Choroid plexus epithelial cell (primary cell): ENCODE results near the gene BABAM1.

Source experiments
- DNase-seq: peaks from one replicate; pipeline ENCODE4 v3.0.0-alpha.2; 2010; ENCODE audit warnings: low read depth
- H3K4me3 ChIP-seq: 2 replicates; pipeline ENCODE4 v1.5.1; 2011; ENCODE audit warnings: low read depth, mild to moderate bottlenecking, control low read depth, low read length, moderate library complexity
- TF ChIP-seq, protein P1 (sequence below): conservative IDR thresholded peaks from 2 replicates; pipeline ENCODE4 v1.5.1; 2011; ENCODE audit warnings: low read depth, mild to moderate bottlenecking, control low read depth, inconsistent platforms, low read length, moderate library complexity

The BABAM1 gene

DNA sequence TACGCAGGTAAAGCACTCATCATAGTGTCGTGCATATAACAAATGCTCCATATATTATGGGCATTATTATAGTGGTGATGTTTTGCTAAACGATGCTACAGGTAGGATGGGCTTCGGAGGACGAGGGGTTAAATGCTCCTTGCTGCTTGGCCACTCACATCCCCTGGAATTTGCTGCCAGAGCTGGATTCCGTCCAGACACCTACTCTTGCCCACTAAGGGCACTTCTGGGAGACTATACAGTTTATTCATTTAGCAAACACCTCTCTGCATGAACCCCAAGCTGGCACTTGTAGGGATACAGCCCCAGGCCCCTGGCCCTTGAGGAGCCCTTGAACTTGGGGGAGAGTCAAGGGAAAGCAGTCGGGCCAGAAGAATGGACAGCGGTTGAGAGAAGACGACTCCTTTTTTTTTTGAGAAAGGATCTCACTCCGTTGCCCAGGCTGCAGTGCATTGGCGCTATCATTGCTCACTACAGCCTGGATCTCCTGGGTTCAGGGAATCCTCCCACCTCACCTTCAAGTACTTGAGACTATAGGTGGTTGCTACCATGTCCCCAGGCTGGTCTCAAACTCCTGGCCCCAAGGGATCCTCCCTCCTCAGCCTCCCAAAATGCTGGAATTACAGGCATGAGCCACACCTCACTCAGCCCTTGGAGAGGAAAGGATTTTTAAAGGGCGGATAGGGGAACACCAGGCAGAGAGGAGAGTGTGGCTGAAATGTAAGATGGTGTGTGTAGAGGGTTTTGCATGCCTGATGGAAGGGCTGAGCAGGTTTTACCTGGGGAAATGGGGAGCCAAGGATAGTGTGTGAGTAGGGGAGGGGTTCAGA, 37.4 kb downstream of the BABAM1 start:
- DNase-seq: no peak
- H3K4me3 ChIP-seq: no peak overlapping the region
- TF ChIP-seq, protein P1, sequence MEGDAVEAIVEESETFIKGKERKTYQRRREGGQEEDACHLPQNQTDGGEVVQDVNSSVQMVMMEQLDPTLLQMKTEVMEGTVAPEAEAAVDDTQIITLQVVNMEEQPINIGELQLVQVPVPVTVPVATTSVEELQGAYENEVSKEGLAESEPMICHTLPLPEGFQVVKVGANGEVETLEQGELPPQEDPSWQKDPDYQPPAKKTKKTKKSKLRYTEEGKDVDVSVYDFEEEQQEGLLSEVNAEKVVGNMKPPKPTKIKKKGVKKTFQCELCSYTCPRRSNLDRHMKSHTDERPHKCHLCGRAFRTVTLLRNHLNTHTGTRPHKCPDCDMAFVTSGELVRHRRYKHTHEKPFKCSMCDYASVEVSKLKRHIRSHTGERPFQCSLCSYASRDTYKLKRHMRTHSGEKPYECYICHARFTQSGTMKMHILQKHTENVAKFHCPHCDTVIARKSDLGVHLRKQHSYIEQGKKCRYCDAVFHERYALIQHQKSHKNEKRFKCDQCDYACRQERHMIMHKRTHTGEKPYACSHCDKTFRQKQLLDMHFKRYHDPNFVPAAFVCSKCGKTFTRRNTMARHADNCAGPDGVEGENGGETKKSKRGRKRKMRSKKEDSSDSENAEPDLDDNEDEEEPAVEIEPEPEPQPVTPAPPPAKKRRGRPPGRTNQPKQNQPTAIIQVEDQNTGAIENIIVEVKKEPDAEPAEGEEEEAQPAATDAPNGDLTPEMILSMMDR: no peak

DNA sequence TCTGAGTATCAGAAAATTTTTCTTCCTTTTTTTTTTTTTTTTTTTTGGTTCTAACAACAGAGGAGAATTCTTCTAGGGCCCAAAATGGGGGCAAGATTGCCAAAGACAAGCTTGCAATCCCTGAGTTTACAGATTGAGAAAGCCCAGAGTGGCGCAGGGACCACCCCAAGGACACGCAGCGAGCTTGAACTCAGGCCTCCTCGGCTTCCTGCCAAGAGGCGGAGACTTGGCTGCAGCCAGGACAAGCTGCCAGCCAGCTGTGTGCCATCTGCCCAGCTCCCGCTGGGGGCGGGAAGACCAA, 37.9 kb downstream of the BABAM1 start:
- TF ChIP-seq, protein P1: no peak
- peak overlapping the region; percentile 89 for H3K4me3 ChIP-seq
- no peak for DNase-seq

DNA sequence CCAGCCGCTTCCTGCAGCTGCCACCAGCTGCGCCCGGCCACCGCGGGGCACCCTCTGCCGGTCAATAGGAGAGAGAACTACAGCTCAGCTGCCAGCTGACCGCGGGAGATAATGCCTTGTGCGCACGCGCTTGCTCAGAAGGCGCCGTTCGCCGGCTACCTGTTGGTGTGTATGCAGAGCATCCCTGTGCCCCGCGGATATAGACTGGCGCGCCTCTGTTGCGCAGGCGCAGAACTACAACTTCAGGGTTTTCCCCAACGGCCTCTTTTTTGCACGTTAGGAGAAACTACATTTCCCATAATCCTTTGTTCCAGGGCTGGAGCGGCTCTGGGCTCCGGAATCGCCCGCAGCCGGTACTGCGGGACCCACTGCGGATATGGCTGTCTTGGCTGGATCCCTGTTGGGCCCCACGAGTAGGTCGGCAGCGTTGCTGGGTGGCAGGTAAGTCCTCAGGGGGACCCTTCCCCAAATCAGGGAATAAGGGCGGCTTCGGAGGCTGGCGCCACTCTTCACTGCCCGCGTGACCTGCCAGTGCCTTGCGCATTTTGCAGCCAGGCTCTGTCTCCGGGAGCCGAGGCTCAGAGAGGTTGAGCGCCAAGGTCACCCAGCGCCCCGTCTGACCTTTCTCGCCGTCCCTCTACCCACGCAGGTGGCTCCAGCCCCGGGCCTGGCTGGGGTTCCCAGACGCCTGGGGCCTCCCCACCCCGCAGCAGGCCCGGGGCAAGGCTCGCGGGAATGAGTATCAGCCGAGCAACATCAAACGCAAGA, 38.5 kb downstream of the BABAM1 start, which contains the start of gene MRPL34:
MRPL34 (plus strand) TSS at position 356 of the 768 bp plus-strand sequence; CDS start at position 377, 21 bp downstream.
- peak; percentile 99 for DNase-seq
- peak within 1 kb of the TSS; percentile 89 for H3K4me3 ChIP-seq
- TF ChIP-seq, protein P1: peak; percentile 75

DNA sequence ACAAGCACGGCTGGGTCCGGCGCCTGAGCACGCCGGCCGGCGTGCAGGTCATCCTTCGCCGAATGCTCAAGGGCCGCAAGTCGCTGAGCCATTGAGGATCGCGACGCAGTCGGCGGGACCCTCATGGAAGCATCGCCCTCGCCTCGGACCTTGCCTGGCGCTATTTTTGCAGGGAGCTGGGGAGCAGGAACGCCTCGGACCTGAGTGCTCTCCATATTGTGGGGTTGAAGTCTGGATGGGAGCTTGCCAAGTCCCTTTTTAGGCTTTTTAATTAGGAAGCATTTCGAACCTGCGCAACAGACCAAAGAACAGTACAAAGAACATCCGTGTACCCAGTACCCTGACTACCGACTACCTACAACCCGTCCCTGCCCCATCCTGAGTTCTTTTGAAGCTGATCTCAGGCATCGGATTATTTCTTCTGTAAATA, 39.1 kb downstream of the BABAM1 start:
- TF ChIP-seq, protein P1: no peak
- peak overlapping the region; percentile 89 for H3K4me3 ChIP-seq
- DNase-seq: no peak

DNA sequence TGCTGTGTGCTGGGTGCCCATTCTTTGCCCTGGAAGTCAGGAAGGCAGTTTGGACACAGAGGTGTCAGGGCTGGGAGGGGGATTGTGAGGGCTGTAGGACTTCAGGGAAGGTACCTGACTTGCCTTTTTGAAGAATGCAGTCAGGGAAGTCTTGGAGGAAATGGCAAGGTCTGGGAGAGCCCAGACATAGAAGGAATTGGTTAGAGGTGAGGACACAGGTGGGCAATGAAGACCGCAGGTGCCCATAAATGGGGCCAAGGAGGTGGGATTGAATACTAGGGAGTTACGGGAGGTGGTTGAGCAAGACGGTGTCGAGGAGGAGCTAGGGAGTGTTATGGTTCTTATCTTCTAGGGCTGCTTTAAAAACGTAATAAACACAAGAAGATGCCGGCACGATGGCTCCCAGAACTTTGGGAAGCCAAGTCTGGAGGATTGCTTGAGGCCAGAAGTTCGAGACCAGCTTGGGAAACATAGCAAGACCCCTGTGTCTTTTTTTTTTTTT, 40.7 kb downstream of the BABAM1 start:
- no peak overlapping the region for H3K4me3 ChIP-seq
- no peak for DNase-seq
- TF ChIP-seq, protein P1: no peak

DNA sequence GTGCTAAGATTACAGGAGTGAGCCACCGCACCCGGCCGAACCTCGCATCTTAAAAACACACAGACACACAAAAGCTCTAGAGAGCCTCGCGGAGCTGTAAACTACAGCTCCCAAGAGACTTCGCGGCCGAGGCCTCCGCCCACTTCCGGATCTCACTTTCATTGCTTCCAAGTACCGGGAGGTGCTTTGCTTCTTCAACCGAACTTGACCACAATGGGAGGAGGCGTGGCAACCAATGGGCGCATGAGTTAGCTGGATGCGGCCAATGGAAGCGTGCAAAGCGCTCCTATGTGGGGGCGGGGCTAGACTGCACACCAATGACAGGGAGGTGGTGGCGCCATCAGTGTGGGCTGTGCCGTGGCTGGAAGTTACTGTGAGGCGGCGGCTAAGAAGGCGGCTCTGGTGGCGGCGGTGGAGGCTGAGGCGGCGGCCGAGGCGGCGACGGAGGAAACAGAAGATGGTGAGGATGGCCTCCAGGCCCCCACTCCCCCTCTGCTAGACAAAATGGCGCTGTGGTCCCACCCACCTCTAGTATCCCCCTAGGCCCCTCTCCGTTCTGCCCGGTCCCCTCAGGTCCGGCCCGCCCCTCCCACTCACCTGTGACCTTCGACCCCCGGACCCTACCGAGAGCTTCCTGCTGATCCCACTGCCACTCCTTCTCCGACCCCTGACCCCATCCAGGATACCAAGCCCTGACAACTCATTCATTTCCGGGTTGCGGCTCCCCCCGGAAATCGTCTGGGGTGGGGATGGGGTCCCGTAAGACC, 42.1 kb downstream of the BABAM1 start, which contains the start of gene DDA1:
DDA1 (plus strand) TSS at position 366 of the 767 bp plus-strand sequence; CDS start at position 458, 92 bp downstream.
- peak; percentile 100 for DNase-seq
- H3K4me3 ChIP-seq: peak within 1 kb of the TSS; percentile 73
- TF ChIP-seq, protein P1: no peak
